SK-N-DZ (cell line): ENCODE measurements around the gene GABBR2.

Source experiments
- DNase-seq: peaks from one replicate; pipeline ENCODE4 v3.0.0-alpha.2; 2015; ENCODE audit warnings: low spot score

The GABBR2 gene

DNA sequence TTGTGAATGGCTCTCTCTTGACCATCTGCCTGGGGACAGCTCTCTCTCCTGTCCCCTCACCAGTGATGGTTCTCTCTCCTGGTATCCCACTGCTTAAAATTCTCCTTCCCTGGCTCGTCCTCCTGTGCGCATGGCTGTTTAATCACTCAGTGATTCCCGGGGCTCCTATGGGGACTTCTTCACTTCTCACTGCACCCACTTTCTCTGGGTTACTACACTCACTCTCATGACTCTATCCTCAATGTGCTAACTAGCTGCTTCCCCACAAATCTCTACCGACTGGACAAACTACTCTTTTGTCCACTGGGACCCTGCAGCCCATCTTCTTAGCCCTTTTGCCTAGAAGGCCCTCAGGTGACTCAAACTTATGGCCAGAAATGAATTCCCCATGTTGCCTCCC lies 364.2 kb downstream of the GABBR2 start:
- no peak for DNase-seq

DNA sequence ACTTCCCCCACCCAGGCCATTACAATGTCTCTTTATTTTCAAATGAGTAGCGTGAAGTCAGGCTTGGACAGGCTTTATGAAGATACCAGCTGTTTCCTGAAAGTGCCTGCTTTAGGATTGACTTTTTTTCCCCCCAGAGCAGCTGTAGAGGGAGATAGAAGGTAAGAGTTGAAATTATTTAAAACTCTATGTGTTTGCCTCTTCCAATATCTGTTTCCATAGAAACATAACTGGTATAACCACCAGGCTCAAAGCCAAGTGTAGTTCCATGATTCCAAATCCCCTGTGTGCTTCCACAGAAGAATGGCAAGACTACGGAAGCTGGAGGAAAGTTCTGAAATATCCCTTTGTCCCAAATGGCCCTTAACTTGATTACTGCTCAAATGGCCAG lies 365.9 kb downstream of the GABBR2 start:
- no peak for DNase-seq

DNA sequence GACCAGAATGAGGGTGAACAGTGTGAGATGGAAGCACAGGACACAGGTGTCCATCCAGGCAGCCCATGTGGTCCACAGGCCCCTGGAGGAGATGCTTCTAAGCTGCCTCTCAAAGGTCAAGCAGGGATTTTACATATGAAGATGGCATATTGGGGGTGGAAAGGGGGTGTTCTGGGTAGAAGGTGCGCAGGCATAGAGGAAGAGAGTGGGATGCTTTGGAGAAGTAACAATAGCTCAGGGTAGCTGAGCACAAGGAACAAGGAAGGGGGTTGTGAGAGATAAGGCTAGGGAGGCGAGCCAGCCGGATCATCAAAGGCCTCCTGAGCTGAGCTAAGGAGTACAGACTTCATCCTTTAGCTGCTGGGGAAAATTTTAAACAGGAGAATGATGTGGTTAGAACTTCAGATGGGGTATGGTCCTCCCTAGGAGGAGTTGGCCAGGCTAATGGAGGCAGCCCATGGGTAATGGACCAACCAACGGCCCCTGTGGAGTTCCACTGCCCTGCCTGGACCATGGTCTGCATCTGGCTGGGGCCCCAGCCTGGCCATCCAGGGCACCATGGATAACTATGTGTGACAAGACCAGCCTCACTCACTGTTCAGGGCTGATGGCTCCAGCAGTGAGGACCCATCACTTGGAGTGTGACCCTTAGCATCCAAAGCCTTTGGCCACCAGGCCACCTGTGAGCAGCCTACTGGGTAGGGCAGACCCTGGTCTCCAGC lies 366.5 kb downstream of the GABBR2 start:
- DNase-seq = no peak

DNA sequence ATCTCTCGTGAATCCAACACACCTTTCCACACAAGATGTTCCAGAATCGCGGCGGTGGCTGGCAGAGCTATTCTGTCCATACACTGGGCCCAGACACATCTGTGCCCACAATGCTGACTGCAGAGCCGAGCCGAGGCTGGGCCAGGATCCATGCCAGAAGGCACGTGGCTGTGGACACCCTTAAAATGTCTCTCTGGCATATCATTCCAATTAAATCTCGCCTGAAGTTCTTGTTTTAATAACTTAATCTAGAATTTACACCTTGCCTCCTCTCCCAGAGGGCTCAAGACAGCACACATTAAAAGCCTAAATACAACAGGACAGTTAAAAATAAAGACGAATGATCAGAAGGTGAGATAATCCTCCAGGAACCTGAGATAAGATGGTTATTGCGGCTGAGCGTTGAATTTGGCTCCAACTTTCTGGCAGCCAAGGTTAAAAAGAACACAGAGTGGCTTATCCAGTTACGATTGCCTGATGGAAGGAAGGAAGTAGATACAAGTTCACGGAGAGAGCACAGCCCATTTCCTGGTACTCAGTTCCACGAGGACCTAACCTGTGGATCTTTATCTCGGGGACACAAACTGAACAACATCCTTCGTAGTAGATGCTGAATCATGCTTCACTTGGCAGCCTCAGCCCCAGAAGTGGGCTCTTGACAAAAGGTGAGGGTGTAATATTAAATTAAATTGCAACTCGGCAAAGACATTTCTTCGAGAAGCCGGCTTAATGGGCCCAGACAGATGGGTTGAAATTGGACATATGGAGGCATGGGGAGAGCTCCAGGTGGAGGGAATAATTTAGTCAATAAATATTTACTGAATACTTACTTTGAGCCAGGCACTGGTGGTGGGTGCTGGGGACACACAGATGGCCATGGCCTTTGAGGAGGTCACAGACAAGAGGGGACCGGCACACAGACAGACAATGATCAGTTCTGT lies 367.3 kb downstream of the GABBR2 start:
- no peak for DNase-seq

DNA sequence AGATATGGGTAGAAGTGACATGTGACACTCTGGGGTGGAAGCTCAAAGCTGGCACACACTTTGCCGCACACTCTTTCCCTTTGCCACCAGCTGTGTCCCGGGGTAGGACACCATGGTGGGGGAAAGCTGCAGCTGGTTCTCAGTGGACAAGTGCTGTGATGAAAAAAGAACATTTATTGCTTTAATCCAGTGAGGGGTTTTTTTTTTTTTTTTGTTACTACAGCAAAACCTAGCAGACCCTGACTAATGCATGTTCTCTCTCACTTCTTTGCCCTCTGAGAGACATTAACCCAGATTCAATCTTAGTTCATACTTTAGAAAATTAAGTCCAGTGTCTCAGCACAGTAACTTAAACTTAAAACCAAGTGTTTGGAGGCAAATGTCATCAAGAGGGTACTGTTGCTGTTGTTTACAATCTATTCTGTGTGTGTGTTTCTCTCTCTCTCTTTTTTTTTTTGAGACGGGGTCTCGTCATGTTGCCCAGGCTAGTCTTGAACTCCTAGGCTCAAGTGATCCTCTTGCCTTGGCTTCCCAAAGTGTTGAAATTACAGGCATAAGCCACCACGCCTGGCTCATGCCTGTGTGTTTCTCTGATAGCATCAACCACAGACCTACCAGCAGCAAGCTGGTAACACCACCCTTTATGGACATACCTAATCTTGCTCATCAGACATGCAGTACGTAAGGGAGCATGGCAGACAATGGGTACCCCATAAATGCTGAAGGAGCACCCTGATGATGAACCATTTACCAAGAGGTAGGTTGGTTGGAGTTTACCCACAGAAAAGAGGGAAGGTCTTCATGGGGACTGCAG lies 368.5 kb downstream of the GABBR2 start:
- DNase-seq = no peak

DNA sequence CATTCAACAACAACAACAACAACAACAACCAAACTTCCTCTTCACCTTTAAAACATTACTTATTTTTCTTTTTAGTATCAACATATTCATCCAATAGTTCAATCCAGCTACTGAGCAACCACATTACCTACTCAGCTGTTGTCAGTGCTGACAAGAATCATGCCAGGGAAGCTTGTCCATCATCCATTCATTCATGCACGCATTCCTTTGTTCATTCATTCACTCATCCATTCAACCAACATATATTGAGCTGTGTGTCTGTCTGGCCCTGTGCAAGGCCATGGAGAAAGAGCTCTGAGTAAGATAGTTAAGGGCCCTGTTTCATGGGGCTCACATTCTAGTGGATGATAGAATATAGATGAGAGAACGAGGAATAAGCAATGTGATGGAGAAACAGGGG lies 373.1 kb downstream of the GABBR2 start:
- DNase-seq = no peak

DNA sequence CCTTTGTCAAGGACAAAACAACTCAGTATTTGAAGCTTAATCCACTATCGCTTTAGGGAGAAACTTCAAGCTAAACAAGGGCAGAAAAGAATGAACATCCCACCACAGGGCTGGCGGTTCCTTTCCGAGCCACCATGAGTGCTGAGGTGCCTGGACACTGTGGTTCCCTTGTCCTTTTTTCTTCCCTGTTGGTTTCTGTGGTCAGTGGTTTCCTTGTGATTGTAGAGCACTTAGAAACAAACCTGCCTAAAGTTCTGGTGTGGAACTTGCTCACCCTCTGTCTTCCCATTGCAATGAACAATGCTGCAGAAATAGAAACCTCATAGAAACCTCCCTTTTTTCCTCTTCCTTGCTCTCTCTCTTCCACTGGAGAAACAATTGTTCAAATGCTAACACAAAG lies 373.9 kb downstream of the GABBR2 start:
- DNase-seq = no peak

DNA sequence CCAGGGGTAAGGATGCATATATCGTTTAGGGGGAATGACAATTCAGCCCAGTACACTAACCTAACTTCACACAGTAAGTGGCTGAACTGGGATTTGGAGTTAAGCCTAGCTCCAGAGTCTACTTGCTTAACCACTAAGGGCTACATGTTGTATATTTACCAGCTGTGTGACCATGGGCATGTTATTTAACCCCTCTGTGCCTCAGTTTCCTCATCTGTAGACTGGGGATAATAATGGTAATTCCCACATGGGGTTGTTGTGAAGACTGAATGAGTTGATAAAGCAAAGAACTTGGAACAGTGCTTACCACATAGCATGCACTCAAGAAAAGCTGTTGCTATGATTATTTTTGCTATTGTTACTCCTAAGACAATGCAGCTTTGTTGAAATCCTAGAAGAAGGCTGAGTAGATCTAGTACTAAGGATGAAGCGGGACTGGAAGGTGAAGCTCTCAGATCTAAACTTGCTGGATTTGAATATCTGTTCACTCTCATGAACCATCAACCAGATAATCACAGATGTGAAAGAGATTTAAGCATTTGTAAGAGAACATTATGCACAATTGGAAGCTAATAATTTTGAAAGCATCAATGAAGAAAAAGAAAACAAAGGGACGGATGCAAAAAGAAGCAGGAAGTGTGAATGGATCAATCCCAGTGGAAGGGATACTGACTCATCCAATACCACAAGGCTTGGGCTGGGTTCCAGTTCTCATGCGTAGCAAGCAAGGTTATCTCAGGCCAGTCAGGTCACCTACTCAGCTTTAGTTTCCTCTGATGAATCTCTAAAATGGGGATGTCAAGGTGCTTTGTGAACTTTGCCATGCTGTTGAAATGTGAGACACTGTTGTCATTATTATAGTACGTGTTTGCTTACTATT lies 374.8 kb downstream of the GABBR2 start:
- no peak for DNase-seq

DNA sequence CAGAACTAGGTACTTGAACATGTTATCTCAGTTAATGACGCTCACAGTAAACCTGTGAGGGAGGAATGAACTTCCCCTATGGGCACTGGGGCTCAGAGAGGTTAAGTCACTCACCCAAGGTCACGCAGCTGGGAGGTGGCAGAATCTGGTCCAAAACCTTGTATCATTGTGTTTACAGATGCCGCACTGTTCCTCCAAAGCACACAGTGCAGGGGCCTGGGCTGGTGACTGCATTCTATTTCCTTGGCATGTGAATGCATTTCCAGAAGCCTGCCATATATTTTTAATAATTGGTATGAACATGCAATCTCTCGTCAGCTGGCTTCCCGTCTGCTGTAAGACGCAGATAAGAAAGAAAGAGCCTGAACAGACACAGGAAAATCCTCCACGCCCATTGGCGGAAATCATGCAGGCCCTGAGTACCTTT lies 376.3 kb downstream of the GABBR2 start:
- DNase-seq = peak; percentile 54

DNA sequence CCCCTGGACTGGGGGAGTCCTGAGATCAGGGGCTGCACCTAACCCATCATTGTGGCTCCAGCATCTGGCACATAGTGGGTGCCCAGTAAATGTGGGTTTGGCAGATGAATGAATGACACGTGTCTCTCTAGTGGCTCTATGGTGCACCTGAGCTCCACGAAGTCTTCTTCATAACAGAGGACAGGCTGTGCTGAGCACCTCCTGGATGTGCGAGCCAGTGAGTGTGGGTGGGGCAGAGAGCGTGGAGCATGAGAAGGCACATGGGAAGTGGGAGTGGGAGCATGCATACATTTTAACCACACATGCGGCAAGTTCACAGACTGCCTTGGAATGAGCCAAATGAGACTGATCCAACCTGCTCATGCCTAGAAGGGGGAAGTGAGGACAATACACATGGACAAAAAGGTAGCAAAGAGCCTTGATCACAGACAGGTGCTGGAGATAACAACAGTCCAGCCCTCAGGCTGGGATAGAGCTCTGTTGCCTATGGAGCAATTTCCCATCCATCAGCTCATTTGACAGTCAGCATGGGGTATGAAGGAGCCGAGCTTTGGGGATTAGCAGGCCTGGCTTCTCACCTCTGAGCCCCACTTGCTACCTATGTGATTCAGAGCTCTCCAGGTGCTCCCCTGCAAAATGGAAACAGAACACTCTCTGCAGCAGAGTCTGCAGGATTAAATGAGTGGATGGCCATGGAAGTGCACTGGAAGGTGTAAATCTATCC lies 377.0 kb downstream of the GABBR2 start:
- DNase-seq = no peak

DNA sequence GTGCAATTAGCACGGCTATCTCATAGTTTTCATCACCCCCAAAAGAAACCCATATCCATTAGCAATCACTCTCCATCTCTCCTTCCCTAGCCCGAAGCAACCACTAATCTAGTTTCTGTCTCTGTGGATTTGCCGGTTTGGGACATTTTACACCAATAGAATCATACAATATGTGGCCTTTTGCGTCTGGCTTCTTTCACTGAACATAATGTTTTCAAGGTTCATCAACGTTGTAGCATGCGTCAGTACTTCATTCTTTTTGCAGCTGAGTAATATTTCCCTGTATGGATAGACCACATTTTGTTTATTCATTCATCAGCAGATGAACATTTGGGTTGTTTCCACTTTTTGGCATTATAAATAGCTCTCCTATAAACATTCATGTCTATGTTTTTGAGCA lies 377.9 kb downstream of the GABBR2 start:
- no peak for DNase-seq

DNA sequence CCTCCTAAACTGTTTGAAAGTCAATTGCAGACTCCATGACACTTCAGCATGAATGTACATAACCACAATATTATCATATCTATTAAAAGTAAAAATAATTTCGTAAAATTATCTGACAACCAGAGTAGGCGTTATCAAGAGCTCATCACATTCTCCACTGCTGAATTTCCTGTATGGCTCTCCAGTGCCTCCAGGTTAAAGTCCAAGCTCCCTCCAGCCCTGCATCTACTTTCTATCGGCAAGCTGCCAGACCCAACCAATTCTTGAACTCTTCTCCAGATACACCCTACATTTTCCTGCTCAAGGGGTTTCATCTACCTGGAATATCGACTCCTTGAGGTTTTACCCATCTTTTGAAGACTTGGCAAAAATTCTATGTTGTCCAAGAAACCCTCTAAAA lies 378.8 kb downstream of the GABBR2 start:
- DNase-seq = no peak

DNA sequence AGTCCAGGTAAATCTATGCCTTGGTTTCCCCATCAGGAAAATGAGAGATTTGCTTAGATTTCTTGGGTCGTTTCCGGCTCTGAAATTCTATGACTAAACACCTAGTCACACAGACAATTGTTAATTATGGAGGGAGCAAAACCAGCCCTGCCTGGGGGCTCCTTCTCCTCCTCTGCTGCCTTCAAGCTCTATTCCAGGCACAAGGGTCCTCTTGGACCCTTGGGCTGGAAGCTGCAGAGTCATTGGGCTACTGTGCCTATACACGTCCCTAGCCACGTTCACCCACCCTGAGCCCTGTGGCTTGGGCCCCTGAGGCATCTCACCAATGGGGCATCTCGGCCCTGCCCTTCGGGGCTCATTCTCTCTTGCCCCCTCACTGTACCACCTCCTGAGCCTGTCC lies 379.5 kb downstream of the GABBR2 start:
- no peak for DNase-seq

DNA sequence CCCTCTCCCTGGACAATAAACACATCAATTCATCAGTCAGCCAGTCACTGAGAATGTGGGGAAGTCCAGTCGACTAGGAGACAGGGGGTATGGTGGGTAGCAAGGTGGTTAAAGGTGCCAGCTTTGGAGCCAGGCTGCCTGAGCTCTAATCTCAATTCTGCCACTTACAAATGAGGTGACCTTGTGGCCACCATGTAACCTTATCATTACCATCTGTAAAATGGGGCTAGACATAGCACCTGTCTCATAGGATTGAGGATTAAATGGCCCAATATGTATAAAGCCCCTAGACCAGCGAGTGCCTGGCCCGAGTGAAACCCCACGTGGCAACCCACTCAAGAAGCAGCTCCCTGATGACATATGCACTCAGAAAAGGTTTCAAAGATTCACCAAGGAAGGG lies 380.0 kb downstream of the GABBR2 start:
- no peak for DNase-seq

DNA sequence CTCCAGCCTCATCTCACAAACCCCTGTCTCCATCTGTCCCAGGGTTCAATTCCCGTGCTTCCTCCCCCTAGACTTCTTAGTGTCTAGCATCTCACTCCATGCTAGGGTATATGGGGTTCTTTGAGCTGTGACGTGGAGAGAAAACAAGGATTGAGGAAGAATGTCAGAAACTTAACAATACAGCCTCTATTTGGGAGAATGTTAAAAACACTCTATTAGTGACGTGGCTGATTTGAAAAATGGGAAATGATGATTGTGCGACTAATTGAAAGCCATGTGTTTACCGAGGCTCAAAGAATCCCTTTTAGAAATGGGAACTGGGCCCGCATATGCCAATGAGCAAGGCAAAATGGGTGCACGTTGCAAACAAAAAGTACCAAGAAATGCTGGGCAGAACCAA lies 380.6 kb downstream of the GABBR2 start:
- DNase-seq = no peak

DNA sequence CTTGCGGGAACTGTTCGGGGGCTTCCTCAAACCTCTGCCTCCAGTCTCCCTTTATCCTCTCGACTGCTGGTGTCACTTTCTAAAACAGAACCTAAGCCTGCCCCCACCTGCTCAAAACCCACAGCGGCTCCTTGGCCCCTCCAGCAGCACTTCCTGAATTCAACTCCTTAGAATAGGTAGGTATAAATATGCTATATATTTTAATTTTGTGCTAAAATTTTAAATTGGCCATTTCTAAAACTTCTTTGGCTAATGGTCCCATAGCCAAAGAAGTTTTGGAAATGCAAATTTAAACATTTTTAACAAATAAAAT lies 381.5 kb downstream of the GABBR2 start:
- DNase-seq = no peak

DNA sequence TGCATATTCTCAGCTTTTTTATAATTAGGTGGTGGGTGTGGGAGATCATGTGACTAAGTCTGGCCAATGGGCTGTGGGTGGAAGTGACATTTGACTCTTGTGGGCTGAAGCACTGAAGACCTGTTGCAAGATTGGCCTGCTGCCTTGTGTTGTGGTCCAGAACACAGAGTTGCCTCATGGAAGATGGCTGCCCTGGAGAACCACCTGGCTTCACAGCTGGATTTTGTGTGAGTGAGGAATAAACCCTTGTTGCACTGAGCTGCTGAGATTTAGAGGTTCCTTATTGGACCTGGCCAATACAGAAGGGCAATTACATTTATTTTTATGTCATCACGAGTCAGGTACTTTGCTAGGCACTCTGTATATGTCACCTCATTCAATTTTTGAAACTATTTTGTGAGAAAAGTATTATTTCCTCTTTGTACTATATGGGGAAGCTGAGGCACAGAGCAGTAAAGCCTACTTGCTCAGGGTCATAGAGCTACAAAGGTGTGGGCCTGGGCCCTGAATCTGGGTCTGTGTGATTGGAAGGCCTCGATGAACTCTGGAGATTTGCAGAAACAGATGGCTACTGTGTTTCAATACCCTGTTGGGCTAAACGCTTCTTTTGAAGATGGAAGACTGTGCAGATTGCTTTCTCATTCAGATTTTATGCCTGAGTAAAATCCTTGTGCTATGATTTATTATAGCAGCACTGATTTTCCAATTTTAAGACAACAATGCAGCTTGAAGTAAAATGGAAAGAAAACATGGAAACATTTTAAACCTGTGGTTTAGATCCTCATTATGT lies 382.1 kb downstream of the GABBR2 start:
- DNase-seq = no peak

DNA sequence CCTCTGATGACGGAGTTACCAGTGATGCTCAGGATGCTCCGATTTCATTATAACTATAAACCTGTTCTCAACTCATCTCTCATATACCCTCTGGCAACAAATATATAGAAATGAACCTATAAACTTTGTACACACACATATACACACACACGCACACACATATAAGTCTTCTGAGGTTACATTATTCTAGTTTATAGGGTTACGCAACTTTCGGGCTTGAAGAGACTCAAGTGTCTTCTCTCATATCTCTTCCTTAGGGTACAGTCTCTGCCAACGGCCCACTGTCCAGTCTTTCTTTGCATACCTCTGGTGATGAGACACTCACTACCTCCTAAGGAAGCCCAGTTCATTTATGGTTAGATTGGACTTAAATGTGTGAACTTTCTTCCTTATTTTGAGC lies 383.9 kb downstream of the GABBR2 start:
- no peak for DNase-seq

DNA sequence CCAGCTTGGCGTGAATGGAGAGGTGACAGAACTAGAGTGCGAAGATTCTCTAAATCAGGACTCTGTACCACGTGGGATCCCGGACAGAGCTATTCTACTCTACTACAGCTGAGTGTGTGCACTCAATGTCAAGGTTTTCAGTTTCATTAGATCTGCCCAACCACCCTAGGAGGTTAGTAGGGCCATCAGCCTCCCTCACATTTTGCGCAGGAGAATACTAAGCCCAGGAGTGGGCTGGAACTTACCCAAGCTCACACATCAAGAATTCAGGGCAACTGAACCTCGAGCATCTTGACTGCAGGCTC lies 385.0 kb downstream of the GABBR2 start:
- no peak for DNase-seq
